Endometrium (tissue), 2 donors: ENCODE measurements around the gene SMIM20.
A peak's percentile ranks its signal among the peaks of the same experiment; 100 is the strongest.

Experiments
- FAIRE-seq: peaks from 2 replicates; lab custom pipeline; 2012; peaks lifted over from hg19 to GRCh38; lab: Jason Lieb, UNC
- donor health status: control.
- donor health status: control.

The SMIM20 gene

GRCh38 chr4:25926462-25926861 is 12.4 kb downstream of the SMIM20 start:
- no peak for FAIRE-seq

GRCh38 chr4:25927361-25928195 is 13.6 kb downstream of the SMIM20 start:
- no peak for FAIRE-seq

GRCh38 chr4:25928379-25929297 is 14.6 kb downstream of the SMIM20 start:
- FAIRE-seq, result no peak

- FAIRE-seq, result no peak
Measured at GRCh38 chr4:25929298-25929686, 15.3 kb downstream of the SMIM20 start.

GRCh38 chr4:25930731-25931354 is 16.8 kb downstream of the SMIM20 start:
- no peak for FAIRE-seq

GRCh38 chr4:25936696-25937095 is 22.7 kb downstream of the SMIM20 start:
- no peak for FAIRE-seq

GRCh38 chr4:25937801-25938200 is 23.8 kb downstream of the SMIM20 start:
- peak; percentile 93 for FAIRE-seq

GRCh38 chr4:25938366-25938765 is 24.3 kb downstream of the SMIM20 start:
- FAIRE-seq, result no peak

- no peak for FAIRE-seq
Measured at GRCh38 chr4:25938787-25939186, 24.8 kb downstream of the SMIM20 start.

- no peak for FAIRE-seq
Measured at GRCh38 chr4:25939330-25939729, 25.3 kb downstream of the SMIM20 start.

- no peak for FAIRE-seq
Measured at GRCh38 chr4:25941457-25942221, 27.6 kb downstream of the SMIM20 start.

GRCh38 chr4:25943312-25943711 is 29.3 kb downstream of the SMIM20 start:
- no peak for FAIRE-seq

GRCh38 chr4:25943805-25944204 is 29.8 kb downstream of the SMIM20 start:
- FAIRE-seq, result no peak

- no peak for FAIRE-seq
Measured at GRCh38 chr4:25948051-25948450, 34.0 kb downstream of the SMIM20 start.

- no peak for FAIRE-seq
Measured at GRCh38 chr4:25949173-25949748, 35.2 kb downstream of the SMIM20 start.

GRCh38 chr4:25949994-25950393 is 36.0 kb downstream of the SMIM20 start:
- no peak for FAIRE-seq

GRCh38 chr4:25950461-25951389 is 36.7 kb downstream of the SMIM20 start:
- FAIRE-seq, result no peak

GRCh38 chr4:25951390-25951952 is 37.5 kb downstream of the SMIM20 start:
- no peak for FAIRE-seq

GRCh38 chr4:25953740-25954139 is 39.7 kb downstream of the SMIM20 start:
- no peak for FAIRE-seq

- no peak for FAIRE-seq
Measured at GRCh38 chr4:25954293-25954904, 40.4 kb downstream of the SMIM20 start.
